ENCODE data around the gene PDZD8.

Gene PDZD8

DNA sequence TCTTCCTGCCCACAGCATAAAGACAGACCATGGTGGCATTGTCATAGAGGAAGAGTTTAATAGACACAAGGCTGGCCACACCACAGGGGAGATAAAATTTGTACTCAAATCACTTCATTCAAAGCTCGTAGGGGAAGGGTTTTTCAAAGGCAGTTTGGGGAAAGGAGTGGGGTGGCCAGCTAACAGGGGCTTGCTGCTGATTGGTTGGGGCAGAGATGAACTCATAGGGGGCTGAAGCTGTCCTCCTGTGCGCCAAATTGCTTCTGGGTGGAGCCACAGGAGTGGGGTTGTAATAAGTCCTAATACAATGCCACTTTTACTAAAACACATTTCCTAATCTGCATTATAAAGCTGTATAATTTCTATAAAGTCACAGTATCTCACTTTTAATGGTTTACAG lies 22.5 kb downstream of the PDZD8 start:
- FAIRE-seq (no peak), DNase-seq (ENCODE audit: insufficient read length, low spot score) (no peak)

DNA sequence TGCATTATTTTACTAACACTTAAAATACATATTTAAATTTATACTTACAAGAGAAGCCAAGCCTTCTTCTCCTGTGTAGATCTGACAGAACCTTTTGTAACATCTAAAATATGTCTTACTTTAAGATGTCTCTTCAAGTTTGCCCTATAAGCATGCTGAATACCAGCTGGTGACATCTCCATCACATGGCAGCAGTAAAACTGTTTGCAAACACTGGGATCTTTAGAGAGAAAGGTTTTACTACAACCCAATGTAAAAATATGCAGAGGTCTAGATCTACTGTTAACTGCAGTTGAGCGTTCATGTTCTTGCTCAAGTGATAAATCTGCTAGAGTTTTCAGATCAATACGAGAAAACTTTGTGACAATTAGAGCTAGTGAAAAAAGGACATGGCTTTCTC lies 23.2 kb downstream of the PDZD8 start:
- DNase-seq (ENCODE audit: insufficient read length, low spot score) (no peak), FAIRE-seq (no peak)

DNA sequence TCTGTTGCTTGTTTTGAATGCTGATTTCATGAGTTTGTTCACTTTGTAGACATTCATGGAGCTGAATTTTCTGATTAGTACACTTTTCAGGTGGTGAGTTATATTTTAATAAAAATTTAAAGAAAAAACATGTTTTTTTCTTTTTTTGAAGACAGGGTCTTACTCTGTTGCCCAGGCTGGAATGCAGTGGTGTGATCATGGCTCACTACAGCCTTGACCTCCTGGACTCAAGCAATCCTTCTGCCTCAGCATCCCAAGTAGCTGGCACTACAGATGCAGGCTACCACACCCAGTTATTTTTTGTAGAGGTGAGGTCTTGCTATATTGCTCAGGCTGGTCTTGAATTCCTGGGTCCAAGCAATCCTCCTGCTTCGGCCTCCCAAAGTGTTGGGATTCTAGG lies 23.7 kb downstream of the PDZD8 start:
- DNase-seq (ENCODE audit: insufficient read length, low spot score) (no peak), FAIRE-seq (no peak)

DNA sequence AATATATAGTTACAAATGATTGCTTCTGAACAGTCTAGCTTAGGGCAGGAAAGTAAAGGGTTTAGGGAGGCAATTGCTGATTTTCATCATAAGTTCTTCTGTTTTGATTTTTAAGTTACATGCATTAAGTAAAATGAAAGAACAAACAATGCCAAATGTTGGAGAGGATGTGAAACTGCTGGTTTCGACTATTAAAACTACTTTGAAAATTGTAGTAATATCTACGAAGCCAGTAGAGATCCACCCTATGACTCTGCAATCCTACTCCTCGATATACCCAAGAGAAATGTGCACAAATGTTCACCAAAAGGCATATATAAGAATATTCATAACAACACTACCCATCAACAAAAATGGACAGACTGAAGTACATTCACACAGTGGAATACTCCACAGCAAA lies 24.3 kb downstream of the PDZD8 start:
- DNase-seq (ENCODE audit: insufficient read length, low spot score) (no peak), FAIRE-seq (no peak)

DNA sequence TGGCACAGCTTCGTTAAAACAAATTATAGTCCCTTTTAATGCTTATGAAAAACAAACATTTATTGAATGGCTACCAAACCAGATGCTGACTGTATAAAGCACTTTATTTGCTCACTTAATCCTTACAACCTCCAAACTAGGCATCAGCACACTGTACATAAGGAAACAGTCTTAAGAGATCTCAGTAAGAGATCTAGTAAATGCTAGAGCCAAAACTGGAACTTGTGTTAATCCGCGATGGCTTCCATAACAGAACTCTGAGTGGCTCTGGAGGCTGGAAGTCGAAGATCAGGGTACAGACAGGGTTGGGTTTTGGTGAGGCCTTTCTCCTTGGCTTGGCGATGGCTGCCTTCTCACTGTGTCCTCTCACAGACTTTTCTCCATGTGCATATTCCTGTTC lies 27.0 kb downstream of the PDZD8 start:
- DNase-seq (ENCODE audit: insufficient read length, low spot score): no peak
- FAIRE-seq: no peak

DNA sequence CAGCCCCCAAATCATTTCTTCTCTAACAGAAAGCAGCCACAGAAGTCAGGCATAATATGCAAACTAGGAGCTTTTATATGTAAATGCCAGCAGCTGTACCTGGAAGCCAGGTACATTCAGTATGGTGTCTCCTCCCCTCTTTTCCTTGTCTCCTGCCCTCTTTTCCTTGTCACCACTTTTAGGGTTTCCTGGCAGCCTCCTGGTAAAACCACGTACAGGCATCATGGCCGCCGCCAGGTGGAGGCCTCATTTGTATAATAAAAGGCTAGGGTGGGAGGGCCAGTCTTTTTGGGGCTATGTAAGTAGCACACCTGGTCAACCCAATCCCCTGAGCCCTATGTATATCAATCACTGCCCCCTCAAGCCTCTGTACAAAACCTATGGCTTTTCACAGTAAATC lies 28.7 kb downstream of the PDZD8 start:
- DNase-seq (ENCODE audit: insufficient read length, low spot score): no peak
- FAIRE-seq: no peak

DNA sequence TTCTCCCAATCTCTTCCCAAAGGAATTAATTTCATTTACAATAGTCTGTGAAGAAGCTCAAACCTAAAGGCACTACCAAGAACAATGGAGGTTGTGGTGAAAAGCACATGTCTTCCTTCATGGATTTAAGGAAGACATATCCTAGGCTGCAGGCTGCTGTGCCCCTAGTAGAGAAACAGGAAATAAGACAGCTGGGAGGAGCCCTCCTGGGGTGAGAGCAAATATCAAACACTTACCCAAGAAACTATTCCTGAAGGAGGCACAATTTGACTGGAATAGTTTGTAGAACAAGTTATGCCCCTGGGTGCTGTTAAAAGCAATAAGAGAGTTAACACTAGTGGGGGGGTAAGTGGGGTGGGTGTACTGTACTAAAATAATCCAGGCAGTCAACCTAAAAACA lies 30.1 kb downstream of the PDZD8 start:
- DNase-seq (ENCODE audit: insufficient read length, low spot score) (no peak), FAIRE-seq (no peak)

DNA sequence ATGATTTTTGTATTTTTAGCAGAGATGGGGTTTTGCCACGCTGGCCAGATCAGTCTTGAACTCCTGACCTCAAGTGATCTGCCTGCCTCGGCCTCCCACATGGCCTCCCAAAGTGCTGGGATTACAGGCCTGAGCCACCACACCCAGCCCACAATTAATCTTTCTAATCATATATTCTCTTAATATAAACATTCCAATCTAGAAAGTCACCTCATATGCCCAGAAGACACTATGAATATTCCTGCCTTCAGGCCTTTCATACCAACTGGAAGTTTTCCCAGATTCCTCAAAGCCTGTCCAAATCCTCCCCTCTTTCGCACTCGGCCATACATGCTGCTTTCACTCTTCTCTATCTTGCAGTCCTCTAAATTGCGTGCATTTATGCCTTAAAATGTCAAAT lies 32.6 kb downstream of the PDZD8 start:
- FAIRE-seq (no peak), DNase-seq (ENCODE audit: insufficient read length, low spot score) (peak; percentile 54)

DNA sequence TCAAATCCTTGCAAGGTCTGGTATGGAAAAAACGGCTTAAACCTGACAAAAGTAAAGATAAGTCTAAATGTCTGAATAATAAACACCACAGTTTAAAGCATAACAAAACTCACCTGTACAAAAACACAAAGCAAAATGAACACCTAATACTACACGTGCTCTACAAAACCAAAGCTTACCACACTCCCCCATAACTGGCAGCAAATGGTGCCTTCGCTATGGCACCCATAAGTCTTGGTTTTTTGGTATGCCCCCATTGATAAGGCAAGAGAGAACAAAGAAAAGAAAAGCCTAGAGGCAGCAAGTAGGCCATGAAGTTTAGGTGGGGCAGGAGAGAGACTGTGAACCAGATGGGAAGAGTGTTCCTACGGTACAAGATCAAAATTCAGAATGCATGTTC lies 34.2 kb downstream of the PDZD8 start:
- FAIRE-seq (no peak), DNase-seq (ENCODE audit: insufficient read length, low spot score) (no peak)

DNA sequence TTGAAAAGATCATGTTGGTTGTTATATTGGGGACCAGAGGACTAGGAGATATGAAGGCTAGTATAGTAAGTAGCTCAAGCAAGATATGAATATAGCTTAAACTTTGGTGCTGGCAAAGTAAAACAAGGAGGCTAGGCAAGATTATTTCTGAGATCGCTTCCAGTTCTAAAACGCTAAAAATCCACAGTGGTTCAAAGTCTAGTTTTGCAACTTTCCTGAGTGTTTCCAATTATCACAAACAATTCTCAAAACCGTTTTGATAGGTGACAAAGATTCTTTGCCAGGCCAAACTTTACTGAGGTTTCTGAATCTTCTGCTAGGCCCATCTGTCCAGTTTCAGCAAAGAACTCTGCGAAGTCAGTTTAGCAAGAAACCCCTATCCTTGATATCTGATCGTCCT lies 35.3 kb downstream of the PDZD8 start:
- FAIRE-seq (no peak), DNase-seq (ENCODE audit: insufficient read length, low spot score) (no peak)

DNA sequence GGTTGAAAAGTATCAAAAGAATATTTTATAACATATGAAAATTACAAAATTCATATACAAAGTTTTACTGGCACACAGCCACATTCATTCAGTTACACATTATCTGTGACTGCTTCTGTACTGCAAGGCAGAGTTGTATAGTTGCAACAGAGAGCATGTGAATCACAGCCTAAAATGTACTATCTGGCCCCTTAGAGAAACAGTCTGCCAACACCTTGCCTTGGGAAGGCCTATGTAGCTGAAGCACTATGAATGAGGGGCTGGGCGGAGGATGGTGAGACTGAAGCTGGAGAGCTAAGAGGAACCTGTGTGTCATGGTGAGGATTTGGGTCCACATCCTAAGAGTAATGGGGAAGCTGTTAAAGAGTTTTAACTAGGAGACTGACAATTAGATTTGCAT lies 35.7 kb downstream of the PDZD8 start:
- no peak for DNase-seq (ENCODE audit: insufficient read length, low spot score)
- FAIRE-seq: no peak

DNA sequence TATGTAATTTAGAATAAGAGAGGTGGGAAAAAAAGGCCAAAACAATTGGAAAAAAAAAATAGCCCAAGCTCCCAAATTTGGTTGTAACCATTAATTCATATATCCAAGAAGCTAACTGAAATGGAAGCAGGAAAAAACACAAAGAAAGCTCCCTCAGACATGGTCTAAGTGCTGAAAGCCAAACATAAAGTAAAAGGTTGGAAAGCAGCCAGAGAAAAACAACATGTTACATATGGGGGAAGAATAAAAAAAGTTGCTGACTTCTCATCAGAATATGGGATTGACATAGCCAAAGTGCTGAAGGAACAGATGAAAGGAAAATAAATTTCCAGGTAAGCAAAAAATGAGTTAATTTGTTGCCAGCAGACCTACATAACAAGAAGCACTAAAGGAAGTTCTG lies 40.3 kb downstream of the PDZD8 start:
- FAIRE-seq (no peak), DNase-seq (ENCODE audit: insufficient read length, low spot score) (no peak)

DNA sequence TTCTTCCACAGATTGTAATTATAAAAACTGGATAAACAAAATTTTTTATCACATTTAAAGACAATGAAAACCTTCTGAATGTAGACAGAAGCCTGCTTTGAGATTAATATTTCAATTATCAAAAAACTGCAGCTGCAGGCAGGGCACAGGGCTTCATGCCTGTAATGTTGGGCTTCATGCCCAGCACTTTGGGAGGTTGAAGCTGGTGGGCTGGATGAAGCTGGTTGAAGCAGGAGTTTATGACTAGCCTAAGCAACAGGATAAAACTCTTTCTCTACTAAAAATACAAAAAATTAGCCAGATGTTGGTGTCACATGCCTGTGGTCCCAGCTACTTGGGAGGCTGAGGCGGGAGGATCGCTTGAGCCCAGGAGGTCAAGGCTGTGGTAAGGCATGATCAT lies 41.2 kb downstream of the PDZD8 start:
- DNase-seq (ENCODE audit: insufficient read length, low spot score) (no peak), FAIRE-seq (no peak)

DNA sequence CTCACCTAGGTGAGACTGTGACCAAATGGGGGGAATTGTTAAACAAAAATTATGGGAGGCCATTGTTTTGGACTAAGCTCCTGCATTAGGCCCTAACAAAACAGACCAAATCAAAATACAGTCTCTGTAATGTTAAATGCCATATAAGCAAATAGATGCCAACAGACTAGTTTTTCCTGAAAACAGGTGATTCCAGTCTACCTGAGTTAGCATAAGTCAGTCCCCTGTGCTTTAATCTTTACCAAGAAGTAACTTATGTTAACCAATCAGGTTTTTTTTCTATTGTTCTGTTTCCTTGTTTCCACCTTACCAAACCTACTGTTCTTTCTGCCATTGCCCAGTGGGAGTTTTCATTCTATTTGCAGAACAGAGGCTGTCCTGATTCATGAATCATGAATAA lies 48.0 kb downstream of the PDZD8 start:
- FAIRE-seq: no peak
- DNase-seq (ENCODE audit: insufficient read length, low spot score): no peak

DNA sequence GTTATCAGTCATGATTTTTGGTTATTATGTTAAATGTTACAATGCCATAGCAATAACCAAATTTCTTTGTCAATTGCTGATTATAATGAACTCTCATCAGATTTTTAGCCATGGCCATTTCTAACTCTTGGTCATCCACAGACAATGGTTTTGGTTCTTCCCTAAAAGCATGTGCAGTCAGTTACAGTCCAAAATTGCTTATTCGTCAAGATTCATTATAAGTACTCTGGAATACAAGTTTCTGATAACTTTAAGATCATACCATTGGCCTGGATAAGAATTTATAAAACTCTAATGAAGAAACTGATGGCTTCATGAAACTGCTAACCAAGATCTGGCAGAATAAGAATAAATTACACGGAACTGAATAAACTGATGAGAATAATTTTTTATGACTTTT lies 50.9 kb downstream of the PDZD8 start:
- FAIRE-seq (no peak), DNase-seq (ENCODE audit: insufficient read length, low spot score) (no peak)

DNA sequence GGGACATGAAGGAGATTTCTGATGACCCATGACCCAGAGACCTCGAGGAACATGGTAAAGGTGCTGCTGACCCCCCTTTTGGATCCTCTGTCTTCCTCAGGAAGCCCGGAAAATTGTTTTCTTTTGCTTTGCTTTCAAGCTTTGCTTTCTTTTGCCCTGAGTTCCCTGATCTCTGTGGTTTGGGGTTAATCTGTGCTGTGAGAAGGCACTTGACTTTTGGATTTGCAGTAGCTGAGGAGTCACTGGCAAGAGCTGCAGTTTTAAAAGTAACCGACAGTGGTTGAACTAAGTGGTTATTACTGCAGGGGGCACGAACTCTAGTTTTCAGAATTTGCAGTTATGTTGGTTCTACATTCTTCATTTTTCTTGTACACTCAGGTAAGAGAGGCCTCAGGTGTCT lies 53.0 kb downstream of the PDZD8 start:
- DNase-seq (ENCODE audit: insufficient read length, low spot score) (no peak), FAIRE-seq (no peak)

DNA sequence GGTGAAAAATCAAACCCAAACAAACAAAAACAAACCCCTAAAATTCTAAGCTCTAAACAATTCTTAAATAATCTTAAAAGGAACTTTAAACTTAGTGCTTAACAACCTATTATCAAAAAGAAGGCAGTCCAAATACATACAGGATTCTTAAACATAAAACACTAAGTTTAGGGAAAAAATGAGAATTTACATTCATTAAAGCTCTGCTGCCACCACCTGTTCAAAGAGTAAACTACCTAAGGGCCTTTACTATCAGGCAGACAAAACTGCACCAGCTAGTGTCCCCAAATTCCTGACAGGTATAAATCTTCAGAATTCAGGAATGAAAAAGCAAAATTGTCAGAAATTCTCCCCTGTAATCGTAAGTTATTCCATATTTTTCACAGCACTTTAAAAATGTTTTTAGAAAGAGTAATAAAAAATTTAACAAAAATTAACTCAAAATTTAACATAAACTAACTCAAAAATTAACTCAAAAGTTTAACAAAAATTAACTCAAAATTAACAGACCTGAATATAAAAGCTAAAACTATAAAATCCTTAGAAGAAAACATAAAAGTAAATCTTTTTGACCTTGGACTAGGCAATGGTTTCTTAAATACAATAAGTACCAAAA lies 55.1 kb downstream of the PDZD8 start:
- FAIRE-seq (no peak), DNase-seq (ENCODE audit: insufficient read length, low spot score) (peak; percentile 4)

DNA sequence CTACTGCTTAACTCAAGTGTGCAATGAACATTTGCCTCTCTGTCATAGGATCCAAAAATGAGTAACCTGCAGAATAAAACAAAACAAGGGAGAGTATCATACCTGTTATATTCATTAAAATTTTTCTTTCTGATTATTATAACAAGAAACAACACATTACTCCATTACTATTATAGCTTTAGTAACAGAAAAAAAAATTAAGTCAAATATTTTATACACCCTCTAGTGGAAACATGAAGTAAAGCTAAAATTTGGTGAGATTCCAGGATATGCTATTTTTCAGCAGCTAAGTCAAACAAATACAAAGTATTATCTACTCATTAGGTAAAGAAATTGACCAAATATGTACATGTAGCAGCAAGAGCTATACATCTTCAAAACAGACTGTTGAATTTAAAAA lies 56.3 kb downstream of the PDZD8 start:
- no peak for FAIRE-seq

DNA sequence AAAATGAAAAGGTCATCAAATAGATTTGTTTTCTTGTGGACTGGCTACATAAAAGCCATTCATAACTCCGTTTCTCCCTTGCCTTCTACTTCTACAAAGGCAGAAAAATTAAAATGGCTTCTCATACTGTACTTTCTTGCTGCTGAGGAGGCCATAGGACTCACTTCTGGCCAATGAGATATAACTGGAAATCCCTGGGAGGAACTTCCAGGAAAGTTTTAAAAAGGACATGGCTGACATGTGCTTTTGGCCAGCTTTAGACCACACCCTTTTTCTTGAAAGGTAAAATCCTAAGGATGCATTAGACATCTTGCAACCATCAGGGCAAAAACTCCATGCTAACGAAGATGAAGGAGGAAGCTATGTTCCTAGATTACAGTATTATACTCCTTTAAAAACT lies 58.5 kb downstream of the PDZD8 start:
- no peak for DNase-seq (ENCODE audit: insufficient read length, low spot score)
- no peak for FAIRE-seq

More for the DNA sequence above, 56.3 kb downstream of the PDZD8 start:
- DNase-seq (ENCODE audit: insufficient read length, low spot score): no peak

DNA sequence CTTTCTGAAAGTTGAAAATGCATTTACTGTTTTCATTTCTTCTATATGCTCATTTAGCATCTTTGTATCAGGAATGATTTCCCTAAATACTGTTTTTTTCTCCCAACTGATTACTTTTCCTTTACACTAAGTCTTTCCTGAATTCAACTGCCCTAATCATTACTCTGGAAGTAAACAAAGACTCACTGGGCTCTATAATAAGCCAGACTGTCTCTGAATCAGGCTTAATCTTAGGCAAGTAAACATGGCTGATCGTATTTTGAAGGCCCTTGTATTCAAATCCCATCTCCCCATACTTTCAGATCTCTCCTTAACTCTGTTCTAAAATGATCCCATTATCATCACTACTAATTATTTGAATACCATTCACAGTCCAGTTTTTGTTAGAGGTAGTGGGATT lies 61.6 kb downstream of the PDZD8 start:
- no peak for DNase-seq (ENCODE audit: insufficient read length, low spot score)
- no peak for FAIRE-seq

DNA sequence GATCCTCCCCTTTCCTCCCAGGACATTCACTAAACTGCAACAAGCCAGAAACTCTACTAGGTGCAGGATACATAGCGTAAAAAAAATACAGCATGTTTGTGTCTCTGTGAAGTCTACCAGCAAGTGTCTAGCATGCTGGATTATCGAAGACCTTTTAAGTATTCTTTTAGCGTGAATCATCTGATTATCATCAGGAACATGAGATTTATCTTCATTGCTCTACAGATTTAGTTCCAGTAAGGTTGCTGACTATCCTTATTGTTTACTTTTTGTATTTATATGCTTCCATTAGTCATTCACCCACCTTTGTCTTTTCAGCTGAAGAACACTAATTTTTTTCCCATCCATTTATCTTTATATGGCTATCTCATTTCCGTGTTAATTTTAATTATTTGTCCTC lies 62.8 kb downstream of the PDZD8 start:
- DNase-seq (ENCODE audit: insufficient read length, low spot score) (no peak), FAIRE-seq (no peak)

DNA sequence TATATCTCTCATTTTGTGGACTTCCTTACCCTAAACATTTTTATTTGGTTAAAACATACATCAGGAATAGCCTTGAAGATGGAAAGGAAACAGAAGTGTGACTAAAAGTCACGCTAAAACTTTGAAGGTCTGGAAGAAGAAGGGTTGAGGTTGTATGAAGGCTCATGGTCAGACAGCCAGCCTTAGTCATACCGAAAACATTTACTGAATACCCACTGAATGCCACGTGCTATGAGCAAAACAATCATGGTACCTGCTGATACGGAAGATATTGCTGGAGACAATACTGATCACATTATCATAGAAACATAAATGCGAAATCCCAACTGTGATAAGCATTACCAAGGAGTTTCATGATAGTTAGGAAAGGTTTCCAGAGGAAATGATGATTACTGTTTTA lies 64.0 kb downstream of the PDZD8 start:
- DNase-seq (ENCODE audit: insufficient read length, low spot score) (no peak), FAIRE-seq (no peak)

DNA sequence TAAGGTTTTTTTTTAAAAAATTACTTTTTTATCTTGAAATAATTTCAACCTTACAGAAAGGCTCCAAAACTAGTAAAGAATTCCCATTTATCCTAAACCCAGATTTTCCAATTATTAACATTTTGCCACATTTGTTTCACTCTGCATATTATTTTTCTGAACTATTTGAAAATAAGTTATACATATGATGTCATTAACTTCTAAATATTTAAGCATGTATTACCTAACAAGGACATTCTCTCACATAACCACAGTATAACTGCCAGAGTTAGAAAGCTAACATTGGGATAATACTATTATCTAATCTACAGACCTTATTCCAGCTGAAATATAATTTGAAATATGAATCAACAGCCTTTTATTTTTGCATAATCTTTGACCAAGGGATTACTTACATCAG lies 68.6 kb downstream of the PDZD8 start:
- no peak for FAIRE-seq
- DNase-seq (ENCODE audit: insufficient read length, low spot score): no peak
